Transverse colon (tissue), 4 donors: ENCODE measurements around the gene ATF6B. TPM values are rescaled to one million over a fixed set of nuclear protein-coding genes. Genes with fewer than 3 reads are reported as not detected.
"Not testable (repeated sequence)": the region's sequence is repeated elsewhere in the genome, so short reads cannot be mapped to it uniquely, and the experiment has no call there.

Experiments
- DNase-seq: peaks from one replicate; pipeline ENCODE4 v3.0.0-alpha.2; 2019
- H3K27ac ChIP-seq, 4 donors: fragments of 200-600 bp; sonication (generic); 2 replicates each; pipeline ENCODE4 v1.5.1; 2016 to 2018; ENCODE audit warnings: inconsistent platforms in 4 of 4
- H3K27me3 ChIP-seq: fragments of 200-600 bp; sonication (generic); 2 replicates; pipeline ENCODE4 v1.5.1; 2017; ENCODE audit warnings: inconsistent platforms
- H3K36me3 ChIP-seq, 4 donors: fragments of 200-600 bp; sonication (generic); 2 replicates each; pipeline ENCODE4 v1.5.1; 2017 to 2019; ENCODE audit warnings: inconsistent platforms in 4 of 4
- H3K4me1 ChIP-seq, 4 donors: fragments of 200-600 bp; sonication (generic); 2 replicates each; pipeline ENCODE4 v1.5.1; 2017 to 2020; ENCODE audit warnings: inconsistent platforms in 4 of 4
- H3K4me3 ChIP-seq, 4 donors: fragments of 200-600 bp; sonication (generic); 1 replicate in 1 of 4; 2 replicates in 3 of 4; pipeline versions ENCODE4 v1.5.1 to v1.6.1; 2017 to 2019; ENCODE audit warnings: inconsistent platforms in 4 of 4
- H3K9me3 ChIP-seq, 2 donors: fragments of 200-600 bp; sonication (generic); 2 replicates each; pipeline ENCODE4 v1.5.1; 2017 to 2019; ENCODE audit warnings: inconsistent platforms in 2 of 2
- EP300 ChIP-seq: sonication (generic); formaldehyde crosslinking; IDR thresholded peaks from one replicate; pipeline ENCODE4 v1.6.1; 2017; ENCODE audit warnings: antibody characterized with exemption, low read depth
- POLR2A ChIP-seq: fragments of 450-650 bp; IDR thresholded peaks from one replicate; pipeline ENCODE4 v1.6.1; 2016; ENCODE audit warnings: antibody characterized with exemption, mild to moderate bottlenecking, moderate library complexity
- POLR2AphosphoS5 ChIP-seq, 3 donors: sonication (generic); formaldehyde crosslinking; IDR thresholded peaks; one replicate each; pipeline ENCODE4 v1.6.1; 2016; ENCODE audit warnings: antibody characterized with exemption in 3 of 3
- WGBS, 2 donors: methylation state at CpG; one replicate each; pipeline ENCODE4 v1.1.5; 2018; ENCODE audit warnings: low coverage in 1 of 2; 5-methylcytosine and 5-hydroxymethylcytosine counted together
- in situ Hi-C, 4 donors: fragments of 200-750 bp; cut with MboI; loops; one replicate each; pipeline versions ENCODE4 v1.15.0 to v1.15.1; 2017; ENCODE audit warnings: low sequenced_read_pairs in 3 of 4, low pct_ligation_motif_present in 1 of 4, low pct_unique_long_range_greater_than_20kb in 1 of 4
- intact Hi-C: fragments of 100-400 bp; cut with DNase I; formaldehyde crosslinking; loops from one replicate; pipeline ENCODE4 v1.15.1; 2023; ENCODE audit warnings: low total_unique reads
- total RNA-seq, 4 donors: library from RNA; depleted of rRNA; stranded (reverse); fragments of >200 nt; gene quantifications; one replicate each; pipeline ENCODE4 v1.1.0, GENCODE V29; 2016
- TF ChIP-seq, protein P1 (sequence below), 5 experiments: fragments of 200-600 bp in 3 of 5; fragments of 450-650 bp in 2 of 5; sonication (generic) in 3 of 5; IDR thresholded peaks; 1 replicate in 2 of 5; 2 replicates in 3 of 5; pipeline ENCODE4 v1.5.1; 2016 to 2017; ENCODE audit warnings: antibody characterized with exemption in 5 of 5, inconsistent platforms in 3 of 5, mild to moderate bottlenecking in 2 of 5, moderate library complexity in 1 of 5

The ATF6B gene
- total RNA-seq, 4 donors from 2014 or later, result 59.0 to 139 (median 98.5) TPM

DNA sequence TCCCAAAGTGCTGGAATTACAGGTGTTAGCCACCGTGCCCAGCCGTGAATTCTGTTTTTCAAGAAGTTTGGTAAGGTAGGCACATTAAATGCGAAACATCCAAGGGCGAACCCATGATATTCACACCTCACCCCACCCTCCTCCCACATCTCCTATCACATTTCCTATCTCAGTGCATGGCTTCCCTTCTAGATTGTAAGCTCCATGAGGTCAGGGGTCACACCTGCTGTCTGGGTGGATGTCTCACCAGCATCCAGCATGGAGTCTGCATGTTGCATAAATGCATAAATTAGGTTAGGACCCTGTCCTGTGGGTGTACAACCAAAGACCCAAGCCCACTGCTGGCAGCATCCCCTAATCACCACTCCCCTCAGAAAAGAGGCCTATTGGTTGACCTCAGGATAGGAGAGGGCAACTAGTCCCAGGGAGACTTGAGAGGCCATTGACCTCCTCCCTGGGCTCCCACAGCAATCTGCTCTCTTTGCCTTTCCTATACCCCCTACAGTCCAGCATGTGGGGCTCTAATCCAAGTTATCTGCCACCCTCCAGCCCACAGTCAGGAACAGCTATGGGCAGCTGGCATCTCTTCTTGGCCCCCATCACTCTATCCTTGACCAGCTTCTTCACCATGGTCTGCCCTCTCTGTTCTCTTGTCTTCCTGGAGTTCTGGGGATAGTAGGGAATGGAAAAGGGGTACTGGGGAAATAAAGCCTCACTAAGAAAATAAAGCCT, 19.5 kb upstream of the ATF6B start:
- H3K4me1 ChIP-seq, result peaks cover 0 to 23% (median 20%) of the 10 kb centered on the region in 4 donors
- no peak overlapping the region for H3K27ac ChIP-seq
- peaks cover 13% of the 10 kb centered on the region for H3K27me3 ChIP-seq
- intact Hi-C loops (no loop called here), in situ Hi-C loops (no loop called here)
- 70 to 96% methylated on average over 2 to 4 of the region's 4 CpGs for WGBS, 2 donors
- no peak overlapping the region for H3K4me3 ChIP-seq
- TF ChIP-seq EP300 (no peak), POLR2A (no peak), POLR2AphosphoS5 (IDR thresholded peaks at IDR 0.05) (no peak)
- TF ChIP-seq, protein P1, sequence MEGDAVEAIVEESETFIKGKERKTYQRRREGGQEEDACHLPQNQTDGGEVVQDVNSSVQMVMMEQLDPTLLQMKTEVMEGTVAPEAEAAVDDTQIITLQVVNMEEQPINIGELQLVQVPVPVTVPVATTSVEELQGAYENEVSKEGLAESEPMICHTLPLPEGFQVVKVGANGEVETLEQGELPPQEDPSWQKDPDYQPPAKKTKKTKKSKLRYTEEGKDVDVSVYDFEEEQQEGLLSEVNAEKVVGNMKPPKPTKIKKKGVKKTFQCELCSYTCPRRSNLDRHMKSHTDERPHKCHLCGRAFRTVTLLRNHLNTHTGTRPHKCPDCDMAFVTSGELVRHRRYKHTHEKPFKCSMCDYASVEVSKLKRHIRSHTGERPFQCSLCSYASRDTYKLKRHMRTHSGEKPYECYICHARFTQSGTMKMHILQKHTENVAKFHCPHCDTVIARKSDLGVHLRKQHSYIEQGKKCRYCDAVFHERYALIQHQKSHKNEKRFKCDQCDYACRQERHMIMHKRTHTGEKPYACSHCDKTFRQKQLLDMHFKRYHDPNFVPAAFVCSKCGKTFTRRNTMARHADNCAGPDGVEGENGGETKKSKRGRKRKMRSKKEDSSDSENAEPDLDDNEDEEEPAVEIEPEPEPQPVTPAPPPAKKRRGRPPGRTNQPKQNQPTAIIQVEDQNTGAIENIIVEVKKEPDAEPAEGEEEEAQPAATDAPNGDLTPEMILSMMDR (IDR thresholded peaks at IDR 0.05), result no peak
- DNase-seq, result no peak
- H3K36me3 ChIP-seq, result no peaks in the 10 kb centered on the region
- H3K9me3 ChIP-seq, result no peaks in the 10 kb centered on the region

DNA sequence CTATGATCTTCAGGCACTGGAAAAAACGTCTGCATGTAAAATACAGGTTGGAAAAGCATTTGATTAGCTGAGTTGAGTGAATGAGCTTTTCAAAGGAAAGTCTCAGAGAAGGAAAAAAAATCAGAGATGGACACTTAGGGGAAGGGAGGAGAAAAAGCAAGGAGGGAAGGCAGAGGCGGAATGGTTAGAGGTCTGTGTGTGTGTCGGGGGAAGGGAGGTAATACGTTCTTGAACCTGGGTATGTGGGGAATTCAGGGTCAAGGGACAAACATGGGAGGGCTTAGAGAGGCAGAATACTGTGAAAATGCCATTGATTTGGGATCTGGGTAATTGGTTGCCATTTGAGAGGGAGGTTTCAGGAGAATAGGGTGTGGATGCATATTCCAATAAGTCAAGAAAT, 18.6 kb upstream of the ATF6B start:
- WGBS, 2 donors, result 27 to 57% methylated on average over 2 to 4 of the region's 4 CpGs
- no peak for TF ChIP-seq POLR2AphosphoS5 (IDR thresholded peaks at IDR 0.05)
- no peak for TF ChIP-seq POLR2A
- no peak for TF ChIP-seq EP300
- TF ChIP-seq, protein P1 (IDR thresholded peaks at IDR 0.05), result no peak
- peaks cover 0 to 25% (median 14%) of the 10 kb centered on the region in 4 donors for H3K4me1 ChIP-seq
- H3K36me3 ChIP-seq, result no peaks in the 10 kb centered on the region
- peaks cover 13% of the 10 kb centered on the region for H3K27me3 ChIP-seq
- in situ Hi-C loops (no loop called here), intact Hi-C loops (no loop called here)
- H3K9me3 ChIP-seq, result no peaks in the 10 kb centered on the region
- no peak overlapping the region for H3K27ac ChIP-seq
- no peak overlapping the region for H3K4me3 ChIP-seq
- DNase-seq, result no peak

DNA sequence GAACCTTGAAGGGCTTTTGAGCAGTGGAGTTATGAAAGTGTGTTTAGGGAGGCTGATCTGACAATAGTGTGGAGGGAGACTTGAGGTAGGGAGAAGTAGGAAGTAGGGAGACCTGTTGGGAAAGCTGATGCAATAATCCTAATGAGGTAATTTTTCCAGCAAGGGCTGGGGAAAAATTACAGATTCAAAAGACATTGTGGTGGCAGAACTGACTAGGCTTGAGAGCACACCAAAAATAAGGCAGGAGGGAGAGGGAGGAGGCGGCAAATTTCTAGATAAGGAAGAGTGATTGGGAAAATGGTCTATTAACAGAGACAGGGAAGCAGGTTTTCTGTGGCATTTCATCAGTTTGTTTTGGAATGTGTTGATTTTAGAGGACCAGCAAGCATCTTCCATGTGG, 18.2 kb upstream of the ATF6B start:
- peaks cover 13% of the 10 kb centered on the region for H3K27me3 ChIP-seq
- in situ Hi-C loops, result no loop called here
- WGBS, 2 donors, result 90% methylated on average over 1 of the region's 1 CpG; no CpG with 5 or more reads in 1 of the 2 donors
- H3K4me1 ChIP-seq, result peaks cover 0 to 27% (median 14%) of the 10 kb centered on the region in 4 donors
- DNase-seq, result no peak
- H3K36me3 ChIP-seq, result no peaks in the 10 kb centered on the region
- no peak overlapping the region for H3K27ac ChIP-seq
- H3K9me3 ChIP-seq, result no peaks in the 10 kb centered on the region
- H3K4me3 ChIP-seq, result no peak overlapping the region
- intact Hi-C loops, result no loop called here
- TF ChIP-seq, protein P1 (IDR thresholded peaks at IDR 0.05), result no peak
- no peak for TF ChIP-seq POLR2AphosphoS5 (IDR thresholded peaks at IDR 0.05)
- TF ChIP-seq POLR2A, result no peak
- TF ChIP-seq EP300, result no peak

DNA sequence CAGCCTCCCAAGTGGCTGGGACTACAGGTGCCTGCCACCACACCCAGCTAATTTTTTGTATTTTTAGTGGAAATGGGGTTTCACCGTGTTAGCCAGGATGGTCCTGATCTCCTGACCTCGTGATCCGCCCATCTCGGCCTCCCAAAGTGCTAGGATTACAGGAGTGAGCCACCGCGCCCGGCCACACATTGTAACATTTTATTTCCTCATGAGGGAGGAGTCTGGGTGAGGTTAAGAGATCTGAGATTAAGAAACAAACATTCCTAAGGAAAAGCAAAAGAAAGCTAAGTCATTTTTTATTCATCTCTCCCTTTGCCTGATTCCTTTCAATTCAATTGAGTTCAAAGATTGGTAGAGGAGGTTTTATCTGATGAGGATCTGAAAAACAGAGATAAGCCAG, 16.2 kb upstream of the ATF6B start:
- H3K9me3 ChIP-seq, intact Hi-C loops, H3K4me3 ChIP-seq, H3K36me3 ChIP-seq, in situ Hi-C loops: not testable (repeated sequence)
- WGBS, 2 donors, result 39 to 42% methylated on average over 7 of the region's 7 CpGs
- peaks cover 10% of the 10 kb centered on the region for H3K27me3 ChIP-seq
- peak overlapping the region in 3 of 4 donors; percentile 24 to 65 (median 60) for H3K27ac ChIP-seq
- peak; percentile 65 for DNase-seq
- peaks cover 0 to 17% (median 4%) of the 10 kb centered on the region in 4 donors for H3K4me1 ChIP-seq
